GM12878 (cell line): ENCODE measurements around the gene LY9. TPM values are rescaled to one million over a fixed set of nuclear protein-coding genes. Genes with fewer than 3 reads are reported as not detected.
A peak's percentile ranks its signal among the peaks of the same experiment; 100 is the strongest.

ENCODE experiments used
- ATAC-seq: fragments of 200-7000 bp; cut with Tn5 transposase; 3 replicates; pipeline ENCODE4 v1.9.1; 2020; ENCODE audit warnings: mild to moderate bottlenecking, moderate library complexity
- BruUV-seq: library from RNA; stranded (reverse); fragments of 400-500 nt; replicated peaks from 2 replicates; lab custom pipeline; 2021; lab: Mats Ljungman, UMichigan
- CTCF ChIA-PET: fragments of 300-600 bp; sonication (Branson Sonifier 250); formaldehyde crosslinking; extraction: SDS; loops from one replicate; lab custom pipeline; 2021; ENCODE audit warnings: inconsistent platforms; lab: Yijun Ruan, JAX
- POLR2A ChIA-PET: fragments of 350-600 bp; formaldehyde crosslinking; extraction: SDS; loops from one replicate; lab custom pipeline; 2021; ENCODE audit warnings: inconsistent platforms; lab: Charles Lee
- RAD21 ChIA-PET: fragments of 300-600 bp; sonication (Branson Sonifier 250); formaldehyde crosslinking; loops from one replicate; lab custom pipeline; 2023; ENCODE audit warnings: antibody characterized with exemption; ENCODE audit not compliant: unreplicated experiment; lab: Charles Lee
- SMC1A ChIA-PET: fragments of 300-600 bp; sonication (Branson Sonifier 250); formaldehyde crosslinking; loops from one replicate; lab custom pipeline; 2023; ENCODE audit not compliant: unreplicated experiment, uncharacterized antibody; lab: Charles Lee
- DNase-seq: peaks from one replicate; pipeline ENCODE4 v3.0.0-alpha.2; 2011; ENCODE audit warnings: low read depth, low spot score
- FAIRE-seq: peaks from 3 replicates; lab custom pipeline; 2011; peaks lifted over from hg19 to GRCh38; lab: Jason Lieb, UNC
- H2AFZ ChIP-seq: 2 replicates; pipeline ENCODE4 v1.6.0; 2011; ENCODE audit warnings: low read depth, low read length, control low read depth; ENCODE audit not compliant: control insufficient read depth
- H3K27ac ChIP-seq: 2 replicates; pipeline ENCODE4 v1.5.1; 2011; ENCODE audit warnings: control low read depth; ENCODE audit not compliant: control insufficient read depth, insufficient read depth
- H3K27me3 ChIP-seq, 2 experiments: replicated peaks in 1 of 2; 2 replicates each; pipeline versions ENCODE4 v1.6.0 to v1.6.1; 2011; ENCODE audit warnings: low read length in 1 of 2; ENCODE audit not compliant: control insufficient read depth in 2 of 2, insufficient read depth in 2 of 2
- H3K36me3 ChIP-seq, 2 experiments: 2 replicates each; pipeline ENCODE4 v1.5.1; 2011; ENCODE audit warnings: low read length in 1 of 2; ENCODE audit not compliant: control insufficient read depth in 2 of 2, insufficient read depth in 2 of 2
- H3K4me1 ChIP-seq: 2 replicates; pipeline ENCODE4 v1.6.1; 2011; ENCODE audit warnings: mild to moderate bottlenecking, low read length, moderate library complexity, mixed read lengths; ENCODE audit not compliant: control insufficient read depth, insufficient read depth
- H3K4me2 ChIP-seq: 2 replicates; pipeline ENCODE4 v1.6.0; 2011; ENCODE audit warnings: control low read depth; ENCODE audit not compliant: control insufficient read depth, insufficient read depth
- H3K4me3 ChIP-seq: fragments of 200-600 bp; sonication (generic); 2 replicates; pipeline ENCODE4 v1.5.1; 2016
- H3K79me2 ChIP-seq: 2 replicates; pipeline ENCODE4 v1.6.0; 2011; ENCODE audit warnings: low read length; ENCODE audit not compliant: control insufficient read depth, insufficient read depth
- H3K9ac ChIP-seq: 2 replicates; pipeline ENCODE4 v1.8.0; 2011; ENCODE audit warnings: low read length, control low read depth, mixed read lengths; ENCODE audit not compliant: control insufficient read depth, insufficient read depth
- H3K9me3 ChIP-seq: replicated peaks from 3 replicates; pipeline ENCODE4 v1.5.1; 2011; ENCODE audit warnings: mild to moderate bottlenecking, low read length; ENCODE audit not compliant: control insufficient read depth, insufficient read depth
- H4K20me1 ChIP-seq: 2 replicates; pipeline ENCODE4 v1.6.0; 2011; ENCODE audit not compliant: control insufficient read depth, insufficient read depth
- ATF7 ChIP-seq: fragments of 450-650 bp; IDR thresholded peaks from 2 replicates; pipeline ENCODE4 v1.6.1; 2016; ENCODE audit warnings: low read depth, mild to moderate bottlenecking
- NFYB ChIP-seq: IDR thresholded peaks from 2 replicates; pipeline ENCODE4 v1.6.1; 2011; ENCODE audit warnings: low read depth, mild to moderate bottlenecking, low read length, improper control_type of control experiment, moderate library complexity; ENCODE audit not compliant: insufficient read depth
- POLR2AphosphoS2 ChIP-seq: IDR thresholded peaks from 2 replicates; pipeline ENCODE4 v1.6.1; 2011; ENCODE audit warnings: low read depth, mild to moderate bottlenecking, low read length, improper control_type of control experiment, moderate library complexity
- ZZZ3 ChIP-seq: IDR thresholded peaks from 2 replicates; pipeline ENCODE4 v1.6.1; 2011; ENCODE audit warnings: low read depth; ENCODE audit not compliant: control insufficient read depth, insufficient read length
- WGBS: methylation state at CpG from one replicate; pipeline ENCODE4 v1.1.6; 2016; ENCODE audit warnings: low lambda C conversion rate; ENCODE audit not compliant: insufficient replicate concordance, insufficient coverage; ENCODE audit errors: missing lambda C conversion rate; 5-methylcytosine and 5-hydroxymethylcytosine counted together
- in situ Hi-C: fragments of 300-500 bp; cut with MboI; formaldehyde crosslinking; loops from 9 replicates; pipeline ENCODE4 v1.14.3; 2018; ENCODE audit warnings: mixed read lengths
- intact Hi-C: fragments of 100-400 bp; cut with micrococcal nuclease; formaldehyde crosslinking; loops from one replicate; pipeline ENCODE4 v1.14.2; 2022; ENCODE audit not compliant: unreplicated experiment
- polyA plus RNA-seq, 11 experiments: library from polyadenylated mRNA; depleted of rRNA in 4 of 11; unstranded in 6 of 11; stranded (reverse) in 5 of 11; fragments of >200 nt; fragmentation: Nextera tagmentation in 4 of 11; fragmentation: Illumina TruSeq in 1 of 11; extraction: Ambion mirVana in 4 of 11; extraction: Trizol in 1 of 11; gene quantifications; 1 replicate in 1 of 11; 2 replicates in 10 of 11; pipeline versions ENCODE4 v1.2.1 to v1.2.3, GENCODE V29; 2011 to 2016; ENCODE audit warnings: inconsistent platforms in 2 of 11, missing spikeins in 2 of 11, low read depth in 1 of 11
- total RNA-seq, 4 experiments: library from RNA; depleted of rRNA in 3 of 4; stranded (reverse); fragments of >200 nt in 3 of 4; fragmentation: Illumina TruSeq in 1 of 4; extraction: Trizol in 1 of 4; gene quantifications; 2 replicates each; pipeline versions ENCODE4 v1.2.1 to v1.2.3, GENCODE V29; 2013 to 2021
- TF ChIP-seq, protein P1 (sequence below): fragments of 450-650 bp; IDR thresholded peaks from 2 replicates; pipeline ENCODE4 v1.6.1; 2017; ENCODE audit warnings: mild to moderate bottlenecking, moderate library complexity

LY9 gene
- total and polyA plus RNA-seq, 10 of the 15 experiments (the other 5 are each of a cell fraction or from before 2014, with no cell fraction given): 2.7 to 12.5 (median 9.0) TPM

DNA sequence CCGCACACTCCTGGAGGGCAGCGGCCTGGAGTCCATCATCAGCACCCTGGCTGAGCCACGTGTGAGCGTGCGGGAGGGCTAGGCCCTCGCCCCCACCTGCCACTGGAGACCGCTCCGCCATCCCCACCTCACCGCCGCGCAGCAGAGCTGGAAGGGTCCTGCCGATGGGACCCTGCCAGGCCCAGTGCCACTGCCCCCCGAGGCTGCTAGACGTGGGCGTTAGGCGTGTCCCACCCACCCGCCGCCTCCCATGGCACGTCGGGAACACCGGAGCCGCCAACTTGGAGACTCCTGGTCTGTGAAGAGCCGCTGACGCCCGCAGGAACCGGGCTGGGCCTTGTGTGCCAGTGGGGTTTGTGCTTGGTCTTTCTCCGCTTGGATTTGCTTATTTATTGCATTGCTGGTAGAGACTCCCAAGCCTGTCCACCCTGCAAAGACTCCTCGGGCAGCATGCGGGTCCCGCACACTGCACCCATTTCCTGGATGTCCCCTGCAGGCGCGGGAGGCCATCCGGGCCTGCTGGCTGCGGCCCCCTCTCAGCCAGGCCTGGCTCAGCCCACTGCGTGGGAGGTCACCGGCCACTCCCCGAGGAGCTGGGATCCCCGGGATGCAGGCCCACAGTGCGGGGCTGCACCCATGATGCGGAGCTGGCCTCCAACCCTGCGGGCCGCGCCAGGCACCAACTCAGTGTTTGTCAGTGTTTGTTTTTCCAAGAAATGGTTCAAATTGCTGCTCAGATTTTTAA, 6.0 kb downstream of the LY9 start (continued):
- TF ChIP-seq ZZZ3 (no peak), NFYB (no peak)
- TF ChIP-seq, protein P1, sequence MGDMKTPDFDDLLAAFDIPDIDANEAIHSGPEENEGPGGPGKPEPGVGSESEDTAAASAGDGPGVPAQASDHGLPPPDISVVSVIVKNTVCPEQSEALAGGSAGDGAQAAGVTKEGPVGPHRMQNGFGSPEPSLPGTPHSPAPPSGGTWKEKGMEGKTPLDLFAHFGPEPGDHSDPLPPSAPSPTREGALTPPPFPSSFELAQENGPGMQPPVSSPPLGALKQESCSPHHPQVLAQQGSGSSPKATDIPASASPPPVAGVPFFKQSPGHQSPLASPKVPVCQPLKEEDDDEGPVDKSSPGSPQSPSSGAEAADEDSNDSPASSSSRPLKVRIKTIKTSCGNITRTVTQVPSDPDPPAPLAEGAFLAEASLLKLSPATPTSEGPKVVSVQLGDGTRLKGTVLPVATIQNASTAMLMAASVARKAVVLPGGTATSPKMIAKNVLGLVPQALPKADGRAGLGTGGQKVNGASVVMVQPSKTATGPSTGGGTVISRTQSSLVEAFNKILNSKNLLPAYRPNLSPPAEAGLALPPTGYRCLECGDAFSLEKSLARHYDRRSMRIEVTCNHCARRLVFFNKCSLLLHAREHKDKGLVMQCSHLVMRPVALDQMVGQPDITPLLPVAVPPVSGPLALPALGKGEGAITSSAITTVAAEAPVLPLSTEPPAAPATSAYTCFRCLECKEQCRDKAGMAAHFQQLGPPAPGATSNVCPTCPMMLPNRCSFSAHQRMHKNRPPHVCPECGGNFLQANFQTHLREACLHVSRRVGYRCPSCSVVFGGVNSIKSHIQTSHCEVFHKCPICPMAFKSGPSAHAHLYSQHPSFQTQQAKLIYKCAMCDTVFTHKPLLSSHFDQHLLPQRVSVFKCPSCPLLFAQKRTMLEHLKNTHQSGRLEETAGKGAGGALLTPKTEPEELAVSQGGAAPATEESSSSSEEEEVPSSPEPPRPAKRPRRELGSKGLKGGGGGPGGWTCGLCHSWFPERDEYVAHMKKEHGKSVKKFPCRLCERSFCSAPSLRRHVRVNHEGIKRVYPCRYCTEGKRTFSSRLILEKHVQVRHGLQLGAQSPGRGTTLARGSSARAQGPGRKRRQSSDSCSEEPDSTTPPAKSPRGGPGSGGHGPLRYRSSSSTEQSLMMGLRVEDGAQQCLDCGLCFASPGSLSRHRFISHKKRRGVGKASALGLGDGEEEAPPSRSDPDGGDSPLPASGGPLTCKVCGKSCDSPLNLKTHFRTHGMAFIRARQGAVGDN: no peak

DNA sequence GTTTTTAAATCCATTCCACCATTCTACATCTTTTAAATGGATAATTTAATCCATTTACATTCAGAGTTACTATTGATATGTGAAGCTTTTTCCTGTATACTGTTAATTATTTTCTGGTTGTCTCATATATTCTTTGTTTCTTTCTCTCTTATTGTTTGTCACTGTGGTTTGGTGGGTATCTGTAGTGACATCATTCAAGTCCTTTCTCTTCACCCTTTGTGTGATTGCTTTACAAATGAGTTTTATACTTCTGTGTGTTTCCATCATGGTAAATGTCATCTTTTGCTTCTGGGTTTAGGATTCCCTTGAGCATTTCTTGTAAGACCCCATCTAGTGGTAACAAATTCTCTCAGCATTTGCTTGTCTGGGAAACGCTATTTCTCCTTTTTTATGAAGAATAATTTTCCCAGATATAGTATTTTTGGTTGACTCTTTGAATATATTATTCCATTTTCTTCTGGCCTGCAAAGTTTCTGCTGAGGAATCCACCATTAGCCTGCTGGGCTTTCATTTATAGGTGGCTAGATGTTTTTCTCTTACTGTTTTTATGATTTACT, 10.2 kb downstream of the LY9 start:
- ChIA-PET CTCF (interaction anchor here (0.8 to 2.6 kb wide), 12 partner anchors 8 to 146 kb away, joined by 3 to 18 read pairs (median 4); no protein-coding TSS in a partner anchor), RAD21 (interaction anchor here (0.7 to 1.6 kb wide), 5 partner anchors 13 to 30 kb away, joined by 3 to 5 read pairs (median 3); no protein-coding TSS in a partner anchor), POLR2A (interaction anchor here (0.6 to 0.7 kb wide), 2 partner anchors 56 to 132 kb away, joined by 6 to 8 read pairs; no protein-coding TSS in a partner anchor), SMC1A (interaction anchor here (1.0 to 2.9 kb wide), 4 partner anchors 10 to 83 kb away, joined by 3 to 18 read pairs (median 4); partner anchors contain the start of gene LY9)
- WGBS: 33% methylated on average over 1 of the region's 1 CpG
- no peaks in the 10 kb centered on the region; the same call in 1 of the 2 replicates for H3K79me2 ChIP-seq
- no peaks in the 10 kb centered on the region for H3K27me3 ChIP-seq
- BruUV-seq: no TSS peak
- intact Hi-C loops (no loop called here), in situ Hi-C loops (no loop called here)
- no peak for DNase-seq
- no peaks in the 10 kb centered on the region; the same call in 1 of the 2 replicates for H3K4me1 ChIP-seq
- H3K9me3 ChIP-seq: peaks cover 6% of the 10 kb centered on the region
- TF ChIP-seq POLR2AphosphoS2: no peak
- peak; percentile 43; the same call in 1 of the 2 replicates for TF ChIP-seq ATF7
- no peak overlapping the region for H3K4me2 ChIP-seq
- no peak for FAIRE-seq
- ATAC-seq: peak; percentile 77
- H4K20me1 ChIP-seq: no peaks in the 10 kb centered on the region
- peaks cover 0 to 5% of the 10 kb centered on the region in 2 experiments; a peak in 1 of 4 replicates for H3K36me3 ChIP-seq
- H3K4me3 ChIP-seq: no peak overlapping the region
- no peak overlapping the region for H3K9ac ChIP-seq
- no peak overlapping the region for H3K27ac ChIP-seq
- no peak overlapping the region for H2AFZ ChIP-seq
